Activated CD4-positive, alpha-beta T cell treated with anti-CD3 and anti-CD28 coated beads for 1 hour (primary cell): ENCODE measurements around the gene PCED1B.
"Not testable (repeated sequence)": the region's sequence is repeated elsewhere in the genome, so short reads cannot be mapped to it uniquely, and the experiment has no call there.

Experiments used
- DNase-seq: peaks from one replicate; pipeline ENCODE4 v3.0.0-alpha.2; 2020

PCED1B gene

GRCh38 chr12:47214001-47214619 lies 134.7 kb downstream of the PCED1B start:
- DNase-seq, result no peak

- DNase-seq, result no peak
Measured at GRCh38 chr12:47214771-47215170, 135.3 kb downstream of the PCED1B start.

- peak; percentile 46 for DNase-seq
Measured at GRCh38 chr12:47216150-47216677, 136.8 kb downstream of the PCED1B start.

- not testable (repeated sequence) for DNase-seq
Measured at GRCh38 chr12:47217595-47217869, 138.1 kb downstream of the PCED1B start.

- no peak for DNase-seq
Measured at GRCh38 chr12:47218191-47218654, 138.8 kb downstream of the PCED1B start.

GRCh38 chr12:47219243-47219642 lies 139.8 kb downstream of the PCED1B start:
- DNase-seq, result no peak

- no peak for DNase-seq
Measured at GRCh38 chr12:47221256-47222023, 142.0 kb downstream of the PCED1B start.

GRCh38 chr12:47222520-47223030 lies 143.2 kb downstream of the PCED1B start:
- DNase-seq, result no peak

- no peak for DNase-seq
Measured at GRCh38 chr12:47223031-47223847, 143.8 kb downstream of the PCED1B start.

- DNase-seq, result no peak
Measured at GRCh38 chr12:47223848-47224213, 144.4 kb downstream of the PCED1B start.

GRCh38 chr12:47224563-47225133 lies 145.2 kb downstream of the PCED1B start:
- no peak for DNase-seq

- no peak for DNase-seq
Measured at GRCh38 chr12:47225356-47225755, 145.9 kb downstream of the PCED1B start.

- DNase-seq, result no peak
Measured at GRCh38 chr12:47226199-47226598, 146.8 kb downstream of the PCED1B start.

GRCh38 chr12:47228802-47229201 lies 149.4 kb downstream of the PCED1B start:
- no peak for DNase-seq

GRCh38 chr12:47231456-47231855 lies 152.0 kb downstream of the PCED1B start:
- DNase-seq, result no peak

- no peak for DNase-seq
Measured at GRCh38 chr12:47234576-47235141, 155.2 kb downstream of the PCED1B start.

GRCh38 chr12:47235258-47236040 lies 156.0 kb downstream of the PCED1B start:
- no peak for DNase-seq

- no peak for DNase-seq
Measured at GRCh38 chr12:47236109-47236714, 156.8 kb downstream of the PCED1B start.

- DNase-seq, result no peak
Measured at GRCh38 chr12:47237751-47238211, 158.4 kb downstream of the PCED1B start.

GRCh38 chr12:47238669-47239114 lies 159.3 kb downstream of the PCED1B start:
- no peak for DNase-seq

- DNase-seq, result no peak
Measured at GRCh38 chr12:47242426-47242825, 163.0 kb downstream of the PCED1B start.
